H1 (cell line): ENCODE data around the gene SPEM3. TPM values are rescaled to one million over a fixed set of nuclear protein-coding genes. Genes with fewer than 3 reads are reported as not detected.

Experiments
- CTCF ChIA-PET: fragments of 300-600 bp; sonication (Branson Sonifier 250); formaldehyde crosslinking; loops from one replicate; lab custom pipeline; 2021; ENCODE audit not compliant: partially characterized antibody; lab: Charles Lee
- POLR2A ChIA-PET: fragments of 300-600 bp; sonication (Branson Sonifier 250); formaldehyde crosslinking; loops from one replicate; lab custom pipeline; 2021; ENCODE audit warnings: inconsistent platforms; ENCODE audit not compliant: partially characterized antibody; lab: Charles Lee
- DNase-seq, 2 experiments: peaks; one replicate each; pipeline versions ENCODE4 v3.0.0 to v3.0.0-alpha.2; 2010 to 2022; ENCODE audit warnings: low spot score in 2 of 2, low read depth in 1 of 2, mixed read lengths in 1 of 2
- FAIRE-seq: peaks from 2 replicates; lab custom pipeline; 2011; peaks lifted over from hg19 to GRCh38; lab: Jason Lieb, UNC
- H2AFZ ChIP-seq: 2 replicates; pipeline ENCODE4 v1.8.1; 2012; ENCODE audit warnings: low read length, inconsistent platforms
- H2AK5ac ChIP-seq: 2 replicates; pipeline ENCODE4 v1.6.1; 2013; ENCODE audit warnings: low read depth, low read length
- H2BK120ac ChIP-seq: replicated peaks from 2 replicates; pipeline ENCODE3; 2013; ENCODE audit warnings: low read depth, low read length, inconsistent platforms
- H2BK12ac ChIP-seq: 2 replicates; pipeline ENCODE4 v1.6.1; 2013; ENCODE audit warnings: low read depth, low read length
- H2BK15ac ChIP-seq: 2 replicates; pipeline ENCODE4 v1.6.1; 2013; ENCODE audit warnings: low read length
- H2BK20ac ChIP-seq: 2 replicates; pipeline ENCODE4 v1.6.1; 2013; ENCODE audit warnings: low read length
- H2BK5ac ChIP-seq: 2 replicates; pipeline ENCODE4 v1.6.1; 2013; ENCODE audit warnings: low read depth, low read length
- H3K14ac ChIP-seq: 2 replicates; pipeline ENCODE4 v1.6.1; 2013; ENCODE audit warnings: inconsistent platforms; ENCODE audit not compliant: insufficient read length
- H3K18ac ChIP-seq: 2 replicates; pipeline ENCODE4 v1.6.1; 2013; ENCODE audit warnings: low read length; ENCODE audit errors: extremely low read depth
- H3K23ac ChIP-seq: 2 replicates; pipeline ENCODE4 v1.6.1; 2013; ENCODE audit warnings: inconsistent platforms; ENCODE audit not compliant: insufficient read length
- H3K23me2 ChIP-seq: 2 replicates; pipeline ENCODE4 v1.6.1; 2013; ENCODE audit warnings: low read depth, low read length
- H3K27ac ChIP-seq: 2 replicates; pipeline ENCODE4 v1.6.1; 2011; ENCODE audit warnings: low read depth, low read length, inconsistent platforms
- H3K27me3 ChIP-seq, 4 experiments: replicated peaks in 1 of 4; 1 replicate in 1 of 4; 2 replicates in 3 of 4; pipeline versions ENCODE4 v1.6.1 to v1.8.1; 2011 to 2013; ENCODE audit warnings: low read length in 3 of 4, mild to moderate bottlenecking in 3 of 4, inconsistent platforms in 2 of 4, mixed read lengths in 2 of 4, moderate library complexity in 1 of 4; ENCODE audit not compliant: control insufficient read depth in 3 of 4, insufficient read depth in 3 of 4; ENCODE audit errors: extremely low read depth in 1 of 4
- H3K36me3 ChIP-seq, 4 experiments: 2 replicates each; pipeline versions ENCODE4 v1.6.1 to v1.8.1; 2011 to 2013; ENCODE audit warnings: mild to moderate bottlenecking in 4 of 4, low read length in 3 of 4, moderate library complexity in 2 of 4, control low read depth in 1 of 4, inconsistent platforms in 1 of 4; ENCODE audit not compliant: insufficient read depth in 4 of 4, control insufficient read depth in 2 of 4
- H3K4ac ChIP-seq: replicated peaks from 2 replicates; pipeline ENCODE3; 2013; ENCODE audit warnings: low read length, low read depth, mixed read lengths, inconsistent platforms; ENCODE audit not compliant: insufficient read length
- H3K4me1 ChIP-seq, 4 experiments: replicated peaks in 1 of 4; 1 replicate in 1 of 4; 2 replicates in 3 of 4; pipeline versions ENCODE4 v1.6.1 to v1.8.1; 2011 to 2013; ENCODE audit warnings: low read length in 3 of 4, inconsistent platforms in 2 of 4, mixed read lengths in 1 of 4; ENCODE audit not compliant: insufficient read depth in 4 of 4, control insufficient read depth in 3 of 4
- H3K4me2 ChIP-seq, 2 experiments: 2 replicates each; pipeline versions ENCODE4 v1.6.1 to v1.8.1; 2011 to 2013; ENCODE audit warnings: low read depth in 2 of 2, low read length in 2 of 2, control low read depth in 1 of 2, inconsistent platforms in 1 of 2, mild to moderate bottlenecking in 1 of 2; ENCODE audit not compliant: insufficient read depth in 1 of 2
- H3K4me3 ChIP-seq, 4 experiments: fragments of 200-600, 300-600 bp in 1 of 4; sonication (generic), shearing (Covaris generic), sonication (Bioruptor Twin) in 1 of 4; 2 replicates each; pipeline versions ENCODE4 v1.5.1 to v1.8.1; 2011 to 2016; ENCODE audit warnings: low read length in 4 of 4, low read depth in 3 of 4, control low read depth in 2 of 4, inconsistent platforms in 2 of 4, mild to moderate bottlenecking in 2 of 4, mixed read lengths in 1 of 4, moderate library complexity in 1 of 4; ENCODE audit not compliant: insufficient read depth in 2 of 4; ENCODE audit errors: extremely low read depth in 1 of 4
- H3K56ac ChIP-seq: replicated peaks from 2 replicates; pipeline ENCODE3; 2013; ENCODE audit warnings: low read depth, mild to moderate bottlenecking, mixed read lengths, low read length, inconsistent platforms; ENCODE audit not compliant: insufficient read length
- H3K79me1 ChIP-seq: 2 replicates; pipeline ENCODE4 v1.6.1; 2013; ENCODE audit warnings: low read depth, low read length, control low read depth
- H3K79me2 ChIP-seq, 2 experiments: 2 replicates each; pipeline versions ENCODE4 v1.6.1 to v1.8.1; 2012 to 2013; ENCODE audit warnings: low read length in 2 of 2, mild to moderate bottlenecking in 2 of 2, inconsistent platforms in 1 of 2; ENCODE audit not compliant: insufficient read depth in 2 of 2, control insufficient read depth in 1 of 2
- H3K9ac ChIP-seq, 4 experiments: replicated peaks in 1 of 4; 1 replicate in 1 of 4; 2 replicates in 3 of 4; pipeline versions ENCODE4 v1.6.1 to v1.8.1; 2011 to 2013; ENCODE audit warnings: low read depth in 3 of 4, low read length in 3 of 4, control low read depth in 2 of 4, mild to moderate bottlenecking in 2 of 4, moderate library complexity in 2 of 4, inconsistent platforms in 1 of 4; ENCODE audit errors: extremely low read depth in 1 of 4
- H3K9me3 ChIP-seq, 2 experiments: 2 replicates each; pipeline versions ENCODE4 v1.6.1 to v1.8.1; 2012 to 2013; ENCODE audit warnings: mild to moderate bottlenecking in 2 of 2, moderate library complexity in 2 of 2, control low read depth in 1 of 2, inconsistent platforms in 1 of 2, low read depth in 1 of 2, low read length in 1 of 2, mixed read lengths in 1 of 2; ENCODE audit not compliant: insufficient read depth in 2 of 2
- H4K20me1 ChIP-seq, 2 experiments: replicated peaks in 1 of 2; 2 replicates each; pipeline versions ENCODE3 to v1.8.1; 2011 to 2013; ENCODE audit warnings: inconsistent platforms in 2 of 2, low read length in 2 of 2, mild to moderate bottlenecking in 1 of 2; ENCODE audit not compliant: insufficient read depth in 2 of 2, control insufficient read depth in 1 of 2
- H4K5ac ChIP-seq: 2 replicates; pipeline ENCODE4 v1.6.1; 2013; ENCODE audit warnings: low read length, low read depth, mixed read lengths, inconsistent platforms; ENCODE audit not compliant: insufficient read length
- H4K8ac ChIP-seq: 2 replicates; pipeline ENCODE4 v1.8.0; 2013; ENCODE audit warnings: mild to moderate bottlenecking, moderate library complexity, low read length, inconsistent platforms; ENCODE audit not compliant: insufficient read depth; ENCODE audit errors: extremely low read depth
- H4K91ac ChIP-seq: replicated peaks from 2 replicates; pipeline ENCODE3; 2013; ENCODE audit warnings: low read length, mixed read lengths, inconsistent platforms; ENCODE audit not compliant: insufficient read length
- CHD2 ChIP-seq: IDR thresholded peaks from 2 replicates; pipeline ENCODE4 v1.6.1; 2012; ENCODE audit warnings: low read length, improper control_type of control experiment
- MAFK ChIP-seq: IDR thresholded peaks from 2 replicates; pipeline ENCODE4 v1.6.1; 2012; ENCODE audit warnings: low read depth, mild to moderate bottlenecking, improper control_type of control experiment, low read length
- RBBP5 ChIP-seq: IDR thresholded peaks from 2 replicates; pipeline ENCODE4 v1.7.1; 2012; ENCODE audit warnings: low read depth, mild to moderate bottlenecking, inconsistent platforms, low read length, moderate library complexity, borderline replicate concordance
- SP1 ChIP-seq: IDR thresholded peaks from 2 replicates; pipeline ENCODE4 v1.6.1; 2011; ENCODE audit warnings: low read depth, low read length
- WGBS, 2 experiments: shearing (Covaris generic) in 1 of 2; methylation state at CpG; one replicate each; pipeline versions ENCODE4 v1.1.6 to v1.1.7; 2013 to 2015; ENCODE audit warnings: low lambda C conversion rate in 2 of 2, mixed read lengths in 2 of 2, inconsistent platforms in 1 of 2, low coverage in 1 of 2, missing lambda C conversion rate in 1 of 2; ENCODE audit not compliant: insufficient replicate concordance in 2 of 2, insufficient coverage in 1 of 2, insufficient read length in 1 of 2; ENCODE audit errors: extremely low coverage in 1 of 2, missing lambda C conversion rate in 1 of 2; 5-methylcytosine and 5-hydroxymethylcytosine counted together
- polyA plus RNA-seq, 7 experiments: library from polyadenylated mRNA; depleted of rRNA in 3 of 7; stranded (reverse) in 5 of 7; unstranded in 2 of 7; fragments of >200 nt in 5 of 7; fragments of 200-250 nt in 2 of 7; gene quantifications; 1 replicate in 5 of 7; 2 replicates in 1 of 7; 4 replicates in 1 of 7; pipeline versions ENCODE4 v1.2.1 to v1.2.3, GENCODE V29; 2011 to 2013; ENCODE audit warnings: missing spikeins in 2 of 7, mixed read lengths in 2 of 7
- total RNA-seq: library from RNA; stranded (reverse); fragmentation: NEBNext Ultra II Directional; extraction: Animal tissue kit (Norgen Biotek cat#: 25700); gene quantifications from 2 replicates; pipeline ENCODE4 v1.2.1, GENCODE V29; 2021

Gene SPEM3
- total and polyA plus RNA-seq, 2 of the 8 experiments (the other 6 are each of a cell fraction or from before 2014, with no cell fraction given): 0.02 TPM; not detected in 1

DNA sequence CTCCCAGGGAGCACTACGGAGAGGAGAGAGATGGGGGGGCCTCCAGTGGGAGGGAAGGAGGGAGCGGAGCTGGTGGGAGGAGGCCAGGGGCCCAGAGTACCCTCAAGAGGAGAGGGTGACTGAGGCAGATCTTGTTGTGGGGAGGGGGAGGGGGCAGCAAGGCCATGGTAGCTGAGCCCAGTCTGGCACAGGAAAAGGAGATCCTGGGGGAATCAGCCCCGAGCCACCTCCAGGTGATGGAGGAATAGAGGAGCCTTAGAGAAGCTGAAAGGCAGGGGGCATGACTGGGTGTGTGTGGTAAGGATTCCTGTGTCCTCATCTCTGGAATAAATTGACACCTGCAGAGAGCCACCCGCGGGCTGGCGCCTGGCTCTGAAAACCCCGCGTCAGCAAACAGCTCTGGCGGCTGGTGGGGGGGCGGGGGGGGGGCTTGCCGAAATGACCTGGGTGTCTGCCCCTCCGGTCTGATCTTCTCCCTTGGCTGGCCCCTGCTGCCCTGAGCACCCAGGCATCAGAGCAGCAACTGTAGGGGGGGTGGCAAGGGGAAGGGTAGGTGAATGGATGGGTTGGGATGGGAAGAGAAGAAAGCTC is 22.3 kb upstream of the SPEM3 start:
- H3K4me1 ChIP-seq: peaks cover 0 to 18% (median 12%) of the 10 kb centered on the region in 4 experiments; a peak in 5 of 7 replicates
- H4K91ac ChIP-seq: no peak overlapping the region
- TF ChIP-seq MAFK: no peak
- TF ChIP-seq CHD2: no peak
- no peak for TF ChIP-seq SP1
- 0 out of 2 replicates have a peak, but pooled peaks have one; percentile 20 for TF ChIP-seq RBBP5
- H3K23ac ChIP-seq: no peak overlapping the region
- 12% methylated on average over 3 of the region's 12 CpGs; no CpG with 5 or more reads in 1 of the 2 experiments for WGBS, 2 experiments
- peaks cover 0 to 8% of the 10 kb centered on the region in 2 experiments; a peak in 1 of 4 replicates for H3K79me2 ChIP-seq
- H3K56ac ChIP-seq: no peak overlapping the region
- H2BK12ac ChIP-seq: no peak overlapping the region
- H3K4ac ChIP-seq: no peak overlapping the region
- H4K5ac ChIP-seq: no peak overlapping the region
- no peak overlapping the region for H2BK5ac ChIP-seq
- no peak overlapping the region for H4K8ac ChIP-seq
- no peak overlapping the region for H3K18ac ChIP-seq
- peaks cover 2 to 19% (median 17%) of the 10 kb centered on the region in 4 experiments; a peak in 5 of 8 replicates for H3K36me3 ChIP-seq
- no peak overlapping the region for H2BK120ac ChIP-seq
- peak overlapping the region; percentile 90 to 97 for H3K4me2 ChIP-seq
- no peaks in the 10 kb centered on the region; a peak in 1 of 7 replicates for H3K27me3 ChIP-seq
- FAIRE-seq (no peak), DNase-seq (no peak)
- H2AFZ ChIP-seq: no peak overlapping the region
- no peak overlapping the region for H3K9ac ChIP-seq
- CTCF ChIA-PET: interaction anchor here (1.0 to 2.9 kb wide), 7 partner anchors 15 to 155 kb away, joined by 3 to 15 read pairs (median 4); partner anchors contain the start of gene SPEM1
- H3K79me1 ChIP-seq: peaks cover 7% of the 10 kb centered on the region
- peak overlapping the region; percentile 72 to 94 (median 81); a peak in 7 of 8 replicates for H3K4me3 ChIP-seq
- no peak overlapping the region for H2AK5ac ChIP-seq
- peaks cover 17% of the 10 kb centered on the region; the same call in 1 of the 2 replicates for H3K23me2 ChIP-seq
- H4K20me1 ChIP-seq: peaks cover 0 to 22% of the 10 kb centered on the region in 2 experiments
- POLR2A ChIA-PET: interaction anchor here (0.7 to 8.2 kb wide), 19 partner anchors 10 to 152 kb away, joined by 3 to 66 read pairs (median 4); partner anchors contain the start of genes ACAP1, CHRNB1, FGF11 and PLSCR3
- H3K9me3 ChIP-seq: no peaks in the 10 kb centered on the region
- no peak overlapping the region for H2BK15ac ChIP-seq
- no peak overlapping the region for H2BK20ac ChIP-seq
- no peak overlapping the region for H3K14ac ChIP-seq
- no peak overlapping the region for H3K27ac ChIP-seq
